ENCODE data around the gene CPNE6.
A peak's percentile ranks its signal among the peaks of the same experiment; 100 is the strongest.

CPNE6 gene

GRCh38 chr14:24057271-24057670, 14.1 kb upstream of the CPNE6 start:
- no peak for DNase-seq (ENCODE audit: low read depth)
- H3K4me3 ChIP-seq (replicated peaks; ENCODE audit: low read depth, low read length) = no peak overlapping the region
- no peak for TF ChIP-seq CTCF (IDR thresholded peaks at IDR 0.05; ENCODE audit: low read length, missing control alignments)

GRCh38 chr14:24057867-24058259, 13.5 kb upstream of the CPNE6 start:
- DNase-seq (ENCODE audit: low read depth) = no peak
- no peak overlapping the region for H3K4me3 ChIP-seq (replicated peaks; ENCODE audit: low read depth, low read length)
- no peak for TF ChIP-seq CTCF (IDR thresholded peaks at IDR 0.05; ENCODE audit: low read length, missing control alignments)

- DNase-seq (ENCODE audit: low read depth) = peak; percentile 82
- H3K4me3 ChIP-seq (replicated peaks; ENCODE audit: low read depth, low read length) = no peak overlapping the region
- peak; percentile 81 for TF ChIP-seq CTCF (IDR thresholded peaks at IDR 0.05; ENCODE audit: low read length, missing control alignments)
Observed at GRCh38 chr14:24058260-24058950, 13.0 kb upstream of the CPNE6 start.

GRCh38 chr14:24058951-24059475, 12.3 kb upstream of the CPNE6 start:
- TF ChIP-seq CTCF (IDR thresholded peaks at IDR 0.05; ENCODE audit: low read length, missing control alignments) = no peak
- H3K4me3 ChIP-seq (replicated peaks; ENCODE audit: low read depth, low read length) = no peak overlapping the region
- no peak for DNase-seq (ENCODE audit: low read depth)

- no peak for DNase-seq (ENCODE audit: low read depth)
- no peak overlapping the region for H3K4me3 ChIP-seq (replicated peaks; ENCODE audit: low read depth, low read length)
- no peak for TF ChIP-seq CTCF (IDR thresholded peaks at IDR 0.05; ENCODE audit: low read length, missing control alignments)
Observed at GRCh38 chr14:24059841-24060388, 11.4 kb upstream of the CPNE6 start.

GRCh38 chr14:24060443-24060842, 10.9 kb upstream of the CPNE6 start:
- TF ChIP-seq CTCF (IDR thresholded peaks at IDR 0.05; ENCODE audit: low read length, missing control alignments) = no peak
- H3K4me3 ChIP-seq (replicated peaks; ENCODE audit: low read depth, low read length) = no peak overlapping the region
- DNase-seq (ENCODE audit: low read depth) = no peak
